ENCODE results near the gene FCRL4.

- TF ChIP-seq CTCF (IDR thresholded peaks at IDR 0.05; ENCODE audit: low read length) (no peak), EZH2 (IDR thresholded peaks at IDR 0.05; ENCODE audit: borderline replicate concordance, low read length) (no peak)
Observed at GRCh38 chr1:157539568-157539967, 58.3 kb downstream of the FCRL4 start.

Measured in OCI-LY1 (cell line).